Measurements from ENCODE around the gene MAGIX. TPM values are rescaled to one million over a fixed set of nuclear protein-coding genes. Genes with fewer than 3 reads are reported as not detected.

MAGIX gene
- total RNA-seq, 1 experiment from 2014 or later = 3.8 TPM

DNA sequence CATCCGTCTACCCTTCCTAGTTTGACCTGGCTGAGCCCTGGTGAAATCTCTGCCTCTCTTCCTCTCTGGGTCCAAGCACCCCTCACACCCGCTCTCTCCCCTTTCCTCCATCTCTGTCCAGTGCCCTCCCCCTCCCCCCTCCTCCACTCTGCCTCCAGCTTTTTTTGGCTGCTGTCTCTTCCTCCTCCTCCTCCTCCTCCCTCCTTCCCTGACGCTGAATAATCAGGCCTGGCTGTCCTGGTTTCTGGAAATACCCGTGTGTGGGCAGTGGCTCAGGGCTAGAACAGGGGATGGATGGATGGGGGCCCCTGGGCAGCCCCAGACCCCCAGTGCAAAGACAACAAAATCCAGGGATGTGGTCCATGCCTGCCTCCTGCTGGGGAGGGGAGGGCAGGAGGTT lies 42.2 kb downstream of the MAGIX start:
- no peak for DNase-seq (ENCODE audit: low read depth)

DNA sequence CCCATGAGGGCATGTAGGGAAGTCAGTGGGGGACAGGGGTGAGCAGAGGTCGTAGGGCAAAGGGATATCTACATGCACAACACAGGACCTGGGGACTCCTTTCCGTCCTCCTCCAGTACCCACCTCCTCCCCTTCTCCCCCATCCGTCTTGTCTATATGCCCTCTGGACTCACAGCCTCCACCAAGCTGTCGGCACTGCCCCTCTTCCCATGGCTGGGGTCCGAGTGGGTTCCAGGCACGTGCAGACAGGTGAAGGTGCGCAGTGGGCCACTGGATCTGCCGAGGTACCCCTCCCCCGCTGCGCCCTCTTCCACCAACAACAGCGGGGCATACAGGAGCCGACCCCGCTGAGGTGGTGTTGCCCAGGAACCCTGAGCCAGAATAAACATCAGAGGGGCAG lies 42.9 kb downstream of the MAGIX start:
- DNase-seq (ENCODE audit: low read depth) = no peak

DNA sequence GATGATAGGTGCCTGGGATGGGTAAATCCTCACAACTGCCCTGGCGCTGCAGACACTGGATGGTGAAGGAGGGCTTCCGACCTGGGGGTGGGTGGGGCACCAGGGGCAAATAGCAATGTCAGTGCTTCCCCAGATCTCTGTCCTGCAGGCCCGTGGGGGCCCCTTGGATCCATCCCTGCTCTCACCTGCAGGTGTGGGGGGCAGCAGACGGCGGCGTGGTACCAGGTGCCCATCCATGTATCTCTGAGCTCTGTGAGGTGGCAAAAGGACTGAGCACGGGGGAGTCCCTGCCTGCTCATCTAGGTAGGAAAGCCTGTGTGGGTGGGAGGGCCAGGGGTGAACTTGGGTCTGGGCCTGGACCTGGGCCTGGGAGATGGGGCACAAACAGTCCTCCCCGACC lies 44.0 kb downstream of the MAGIX start:
- no peak for DNase-seq (ENCODE audit: low read depth)

DNA sequence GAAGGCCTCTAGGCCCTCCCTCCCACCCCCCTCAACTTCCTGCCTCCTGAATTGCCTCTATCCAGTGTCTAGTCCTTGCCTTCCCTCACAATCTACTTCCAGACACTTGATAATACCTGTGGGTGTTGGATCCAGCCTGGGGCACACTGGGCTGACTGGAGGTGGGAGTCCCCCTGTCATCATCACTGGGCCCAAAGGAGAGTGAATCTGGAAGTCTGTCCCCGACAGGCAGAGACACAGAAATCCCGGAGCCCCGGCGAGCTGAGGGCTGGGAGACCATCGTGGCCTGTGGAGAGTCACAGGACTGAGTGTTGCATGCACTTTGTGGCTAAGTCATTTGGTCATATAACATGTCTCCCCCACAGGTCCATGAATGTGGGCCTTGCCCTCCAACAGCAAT lies 45.8 kb downstream of the MAGIX start:
- no peak for DNase-seq (ENCODE audit: low read depth)

DNA sequence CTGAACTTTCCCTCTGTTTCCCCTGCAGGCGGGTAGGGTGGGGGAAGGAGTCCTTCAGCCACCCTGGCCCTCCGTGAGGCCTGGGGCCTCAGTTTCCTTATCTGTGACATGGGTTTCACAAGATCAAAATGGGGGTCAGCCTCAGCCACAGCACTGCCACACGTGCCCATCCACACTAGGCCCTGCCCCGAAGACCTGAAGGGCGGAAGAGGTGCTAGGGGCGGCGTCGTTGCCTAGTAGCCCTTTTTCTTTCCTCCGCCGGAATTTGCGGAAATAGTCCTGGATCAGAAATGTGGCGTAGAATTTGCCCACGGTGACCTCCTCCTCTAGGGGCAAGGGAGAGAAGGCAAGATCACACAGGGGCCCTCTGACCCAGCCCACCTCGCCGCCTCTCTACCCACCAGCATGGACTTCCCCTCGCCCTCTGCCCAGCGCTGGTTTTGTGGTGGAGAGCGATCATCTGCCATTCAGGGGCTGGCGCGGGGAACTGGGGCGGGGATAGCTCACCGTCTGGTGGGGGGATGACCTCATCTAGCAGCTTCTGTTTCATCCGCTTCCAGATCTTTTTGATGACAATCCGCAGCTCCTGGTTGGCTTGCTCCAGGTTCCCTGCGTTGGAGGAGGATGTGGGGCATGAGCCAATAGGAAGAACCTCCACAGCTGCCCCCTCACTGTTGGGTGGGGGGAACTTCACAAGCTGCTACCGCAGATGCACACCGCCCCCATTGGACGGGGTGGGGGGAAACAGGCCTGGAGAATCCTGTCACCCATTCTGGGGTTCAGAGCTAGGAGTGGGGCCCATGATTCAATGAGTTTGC lies 47.1 kb downstream of the MAGIX start:
- DNase-seq (ENCODE audit: low read depth) = no peak

DNA sequence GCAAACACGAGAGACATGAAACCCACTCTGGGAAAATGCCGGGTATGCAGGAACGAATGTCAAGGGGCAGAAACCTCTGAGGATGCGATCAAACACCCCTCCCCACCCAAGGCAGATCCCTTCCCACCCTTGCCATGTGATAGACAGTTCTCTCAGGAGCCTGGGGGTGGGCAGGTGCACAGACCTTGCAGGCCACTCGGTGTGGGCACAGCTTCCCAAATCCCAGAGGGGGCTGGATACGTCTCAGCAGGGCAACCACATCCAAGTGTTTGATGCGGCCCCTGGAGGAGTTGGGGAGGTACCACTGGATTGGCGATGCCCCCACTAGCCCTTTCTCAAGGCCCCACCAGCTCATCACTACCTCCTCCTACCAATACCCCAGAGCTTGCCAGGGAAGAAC lies 47.8 kb downstream of the MAGIX start:
- no peak for DNase-seq (ENCODE audit: low read depth)

DNA sequence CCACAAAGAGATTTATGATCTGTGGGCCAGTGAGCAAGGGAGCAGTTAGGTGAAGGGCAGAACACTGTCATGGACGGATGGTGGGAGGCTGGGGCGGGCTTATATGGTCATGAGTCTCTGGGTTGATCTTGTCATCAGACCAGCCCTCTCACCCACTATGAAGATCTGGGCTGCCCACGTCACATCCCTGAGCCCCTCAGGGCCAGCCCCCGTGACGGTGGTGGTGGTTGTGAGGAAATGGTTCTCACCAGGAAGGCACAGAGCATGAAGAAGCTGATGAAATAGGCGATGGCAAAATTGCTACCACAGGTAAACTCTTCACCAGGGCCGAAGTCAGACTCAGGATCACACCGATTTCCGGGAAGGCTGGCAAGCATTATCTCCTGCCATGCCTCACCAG lies 48.5 kb downstream of the MAGIX start:
- DNase-seq (ENCODE audit: low read depth) = no peak

DNA sequence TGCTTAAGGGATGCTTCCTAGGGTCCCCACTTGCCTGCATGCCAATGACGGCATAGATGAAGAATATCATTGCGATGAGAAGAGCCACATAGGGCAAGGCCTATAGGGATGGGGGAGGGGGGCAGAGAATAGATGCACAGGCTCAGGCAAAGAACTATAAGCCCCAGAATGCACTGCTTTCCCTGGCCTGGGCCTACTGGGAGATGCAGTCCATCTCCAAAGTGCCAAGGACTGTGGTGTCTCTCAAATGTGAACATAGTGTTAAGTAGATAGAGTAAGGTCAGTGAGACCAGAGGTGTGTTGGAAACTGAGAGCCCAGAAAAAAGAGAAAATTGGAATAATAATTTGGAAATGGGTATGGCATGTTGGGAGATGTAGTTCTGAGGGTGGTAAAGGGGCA lies 49.7 kb downstream of the MAGIX start:
- DNase-seq (ENCODE audit: low read depth) = no peak

DNA sequence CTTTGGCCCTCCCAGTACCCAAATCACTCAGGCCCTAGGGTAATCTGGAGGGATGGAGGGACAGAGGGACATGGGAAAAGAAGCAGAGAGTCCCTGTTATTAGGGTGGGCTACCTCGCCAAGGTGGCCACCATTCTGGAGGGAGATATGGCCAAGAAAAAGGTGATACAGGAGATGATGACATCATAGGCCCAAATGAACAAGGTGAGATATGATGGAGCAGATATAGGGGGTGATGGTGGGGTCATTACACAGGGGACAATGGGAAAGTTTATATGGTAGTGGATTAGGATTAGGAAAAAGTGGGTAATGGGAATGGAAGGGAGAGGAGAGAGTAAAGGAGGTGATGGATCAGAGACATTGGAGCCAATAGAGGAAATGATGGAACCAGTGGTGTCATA lies 50.3 kb downstream of the MAGIX start:
- DNase-seq (ENCODE audit: low read depth) = no peak

DNA sequence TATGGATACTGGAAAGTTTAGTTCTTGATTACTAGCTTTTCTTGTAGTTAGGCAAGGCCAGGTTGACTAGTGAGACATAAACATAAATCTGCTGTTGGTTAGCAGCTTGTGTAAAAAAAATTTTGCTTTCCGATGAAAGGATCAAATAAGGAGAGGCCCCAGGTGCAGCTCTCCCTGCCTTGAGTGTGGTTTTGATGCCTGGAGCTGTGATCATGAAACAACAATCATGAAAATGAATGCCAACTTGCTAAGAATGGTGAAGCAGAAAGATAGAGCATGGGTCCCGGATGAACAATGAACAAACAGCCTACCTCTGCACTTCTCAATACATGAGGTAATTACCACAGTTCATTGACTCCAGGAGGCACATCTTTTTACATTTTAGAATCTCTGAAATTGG lies 51.9 kb downstream of the MAGIX start:
- DNase-seq (ENCODE audit: low read depth) = no peak

DNA sequence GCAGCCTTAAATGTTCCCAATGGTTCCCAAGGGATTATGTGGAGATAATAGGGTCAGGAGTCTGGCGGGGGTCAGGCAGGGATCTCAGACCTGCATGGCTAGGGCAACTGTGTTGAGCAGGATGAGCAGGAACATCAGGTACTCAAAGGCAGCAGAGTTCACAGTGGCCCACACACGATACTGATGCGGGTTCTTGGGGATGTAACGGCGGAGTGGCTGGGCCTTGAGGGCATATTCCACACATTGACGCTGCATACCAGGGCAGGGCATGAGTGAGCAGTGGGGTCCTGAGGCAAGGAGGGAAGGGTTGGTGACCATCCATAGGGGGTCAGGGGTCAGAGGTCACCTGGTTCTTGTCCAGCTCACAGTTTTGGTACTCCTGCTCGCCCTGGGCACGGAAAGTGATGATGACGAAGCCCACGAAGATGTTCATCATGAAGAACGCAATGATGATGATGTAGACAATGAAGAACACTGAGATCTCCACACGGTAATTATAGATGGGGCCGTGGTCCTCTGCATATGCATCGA lies 52.5 kb downstream of the MAGIX start:
- no peak for DNase-seq (ENCODE audit: low read depth)

Other genes starting within 250 kb of the MAGIX start
- 8.8 and 10.7 TPM in 2 replicates for gene PIM2, start 243.7 kb upstream of the MAGIX start, total RNA-seq (2014; rRNA removed)
- gene OTUD5, start 205.2 kb upstream of the MAGIX start, total RNA-seq (2014; rRNA removed) = 27.8 and 40.2 TPM in 2 replicates
- 0.32 and 0.69 TPM in 2 replicates for gene KCND1, start 190.9 kb upstream of the MAGIX start, total RNA-seq (2014; rRNA removed)
- 22.3 and 25.5 TPM in 2 replicates for gene GRIPAP1, start 160.5 kb upstream of the MAGIX start, total RNA-seq (2014; rRNA removed)
- 58.9 and 61.5 TPM in 2 replicates for gene TFE3, start 119.4 kb upstream of the MAGIX start, total RNA-seq (2014; rRNA removed)
- gene CCDC120, start 103.8 kb upstream of the MAGIX start, total RNA-seq (2014; rRNA removed) = not detected in 2 replicates
- gene PRAF2, start 88.8 kb upstream of the MAGIX start, total RNA-seq (2014; rRNA removed) = 17.5 and 18.5 TPM in 2 replicates
- gene WDR45, start 82.9 kb upstream of the MAGIX start, total RNA-seq (2014; rRNA removed) = 44.9 and 52.1 TPM in 2 replicates
- 25.4 and 26.2 TPM in 2 replicates for gene GPKOW, start 39.0 kb upstream of the MAGIX start, total RNA-seq (2014; rRNA removed)
- gene PLP2, start 9.1 kb downstream of the MAGIX start, total RNA-seq (2014; rRNA removed) = 61.6 and 83.5 TPM in 2 replicates
- 8.1 and 8.5 TPM in 2 replicates for gene PRICKLE3, start 23.6 kb downstream of the MAGIX start, total RNA-seq (2014; rRNA removed)
- gene SYP, start 37.4 kb downstream of the MAGIX start, total RNA-seq (2014; rRNA removed) = 1.4 and 2.0 TPM in 2 replicates
- gene CACNA1F, start 70.6 kb downstream of the MAGIX start, total RNA-seq (2014; rRNA removed) = not detected in 2 replicates
- gene CCDC22, start 72.7 kb downstream of the MAGIX start, total RNA-seq (2014; rRNA removed) = 11.2 and 11.8 TPM in 2 replicates
- 0.13 TPM in 1 of 2 replicates, not detected in the other for gene FOXP3, start 102.0 kb downstream of the MAGIX start, total RNA-seq (2014; rRNA removed)
- 6.1 and 6.9 TPM in 2 replicates for gene PPP1R3F, start 107.0 kb downstream of the MAGIX start, total RNA-seq (2014; rRNA removed)
- not detected in 2 replicates for gene GAGE10, start 140.9 kb downstream of the MAGIX start, total RNA-seq (2014; rRNA removed)
- not detected in 2 replicates for gene GAGE12J, start 159.3 kb downstream of the MAGIX start, total RNA-seq (2014; rRNA removed)
- not detected in 2 replicates for gene GAGE13, start 168.8 kb downstream of the MAGIX start, total RNA-seq (2014; rRNA removed)

Data from LHCN-M2 (cell line).